WTC11 (cell line): ENCODE results near the gene PHACTR3. TPM values are rescaled to one million over a fixed set of nuclear protein-coding genes. Genes with fewer than 3 reads are reported as not detected.

Experiments used
- ATAC-seq: fragments of 200-7000 bp; cut with Tn5 transposase; 2 replicates; pipeline ENCODE4 v1.10.0; 2021; ENCODE audit warnings: mild to moderate bottlenecking, moderate library complexity
- CTCF ChIA-PET: fragments of 300-600 bp; sonication (Branson Sonifier 250); formaldehyde crosslinking; loops from one replicate; lab custom pipeline; 2021; ENCODE audit warnings: antibody characterized with exemption; lab: Charles Lee
- POLR2A ChIA-PET: fragments of 350-600 bp; sonication (Branson Sonifier 250); formaldehyde crosslinking; loops from one replicate; lab custom pipeline; 2021; ENCODE audit warnings: antibody characterized with exemption; lab: Charles Lee
- DNase-seq: peaks from one replicate; pipeline ENCODE4 v3.0.0; 2021; ENCODE audit warnings: low spot score
- H3K27ac Mint-ChIP-seq: 2 replicates; pipeline ENCODE4 v1.8.0; 2021; ENCODE audit warnings: mixed read lengths
- H3K27me3 Mint-ChIP-seq: 2 replicates; pipeline ENCODE4 v1.8.0; 2021; ENCODE audit warnings: low read depth, mild to moderate bottlenecking, moderate library complexity, mixed read lengths
- H3K36me3 Mint-ChIP-seq: 2 replicates; pipeline ENCODE4 v1.8.0; 2021; ENCODE audit warnings: mixed read lengths
- H3K4me1 Mint-ChIP-seq: 2 replicates; pipeline ENCODE4 v1.8.0; 2022; ENCODE audit warnings: mixed read lengths
- H3K4me3 Mint-ChIP-seq: 2 replicates; pipeline ENCODE4 v1.8.0; 2021; ENCODE audit warnings: mild to moderate bottlenecking, moderate library complexity, mixed read lengths
- H3K9me3 Mint-ChIP-seq: 2 replicates; pipeline ENCODE4 v1.8.0; 2021; ENCODE audit warnings: mixed read lengths
- CBFB ChIP-seq: sonication (generic); formaldehyde crosslinking; IDR thresholded peaks from 2 replicates; pipeline ENCODE4 v1.8.1; 2022; ENCODE audit warnings: mild to moderate bottlenecking, low read depth, missing genetic modification reagents
- ESRRA ChIP-seq: sonication (generic); formaldehyde crosslinking; IDR thresholded peaks from 2 replicates; pipeline ENCODE4 v1.8.1; 2022; ENCODE audit warnings: mild to moderate bottlenecking, missing genetic modification reagents, borderline replicate concordance
- HMGA2 ChIP-seq: fragments of 250-450 bp; sonication (Bioruptor Pico); IDR thresholded peaks from 2 replicates; pipeline ENCODE4 v1.4.0; 2021; ENCODE audit warnings: mild to moderate bottlenecking, moderate library complexity
- NR1H2 ChIP-seq: sonication (generic); formaldehyde crosslinking; IDR thresholded peaks from 2 replicates; pipeline ENCODE4 v1.9.0; 2021; ENCODE audit warnings: mild to moderate bottlenecking, moderate library complexity, missing genetic modification reagents
- OVOL2 ChIP-seq: fragments of 250-450 bp; sonication (Bioruptor Pico); IDR thresholded peaks from 2 replicates; pipeline ENCODE4 v1.9.0; 2021; ENCODE audit warnings: mild to moderate bottlenecking, borderline replicate concordance
- TEAD1 ChIP-seq: sonication (generic); formaldehyde crosslinking; IDR thresholded peaks from 2 replicates; pipeline ENCODE4 v1.8.0; 2022; ENCODE audit warnings: mild to moderate bottlenecking, missing genetic modification reagents
- ZNF232 ChIP-seq: sonication (generic); formaldehyde crosslinking; IDR thresholded peaks from 2 replicates; pipeline ENCODE4 v1.8.0; 2022; ENCODE audit warnings: mild to moderate bottlenecking, missing genetic modification reagents
- total RNA-seq: library from RNA; stranded (reverse); gene quantifications from 3 replicates; pipeline ENCODE4 v1.2.3, GENCODE V29; 2021
- TF ChIP-seq, protein P1 (sequence below): sonication (generic); formaldehyde crosslinking; IDR thresholded peaks from 2 replicates; pipeline ENCODE4 v1.8.0; 2023; ENCODE audit warnings: missing genetic modification reagents, mild to moderate bottlenecking, borderline replicate concordance
- TF ChIP-seq, protein P2 (sequence below): fragments of 250-450 bp; sonication (Bioruptor Pico); conservative IDR thresholded peaks from 2 replicates; pipeline ENCODE4 v1.9.0; 2021; ENCODE audit warnings: mild to moderate bottlenecking
- TF ChIP-seq, protein P3 (sequence below): sonication (generic); formaldehyde crosslinking; IDR thresholded peaks from 2 replicates; pipeline ENCODE4 v1.8.0; 2022; ENCODE audit warnings: mild to moderate bottlenecking, missing genetic modification reagents
- TF ChIP-seq, protein P4 (sequence below): fragments of 200-600 bp; IDR thresholded peaks from 2 replicates; pipeline ENCODE4 v1.8.0; 2022; ENCODE audit warnings: antibody characterized with exemption
- TF ChIP-seq, protein P5 (sequence below): sonication (generic); formaldehyde crosslinking; IDR thresholded peaks from 2 replicates; pipeline ENCODE4 v1.8.1; 2022; ENCODE audit warnings: mild to moderate bottlenecking, moderate library complexity, missing genetic modification reagents
- TF ChIP-seq, protein P6 (sequence below): fragments of 250-450 bp; sonication (Bioruptor Pico); IDR thresholded peaks from 2 replicates; pipeline ENCODE4 v1.8.0; 2021; ENCODE audit warnings: mild to moderate bottlenecking
- TF ChIP-seq, protein P7 (sequence below): sonication (generic); formaldehyde crosslinking; IDR thresholded peaks from 2 replicates; pipeline ENCODE4 v1.8.1; 2023; ENCODE audit warnings: mild to moderate bottlenecking, missing genetic modification reagents, borderline replicate concordance

The PHACTR3 gene
- total RNA-seq, 1 experiment from 2014 or later = 0.28 TPM

DNA sequence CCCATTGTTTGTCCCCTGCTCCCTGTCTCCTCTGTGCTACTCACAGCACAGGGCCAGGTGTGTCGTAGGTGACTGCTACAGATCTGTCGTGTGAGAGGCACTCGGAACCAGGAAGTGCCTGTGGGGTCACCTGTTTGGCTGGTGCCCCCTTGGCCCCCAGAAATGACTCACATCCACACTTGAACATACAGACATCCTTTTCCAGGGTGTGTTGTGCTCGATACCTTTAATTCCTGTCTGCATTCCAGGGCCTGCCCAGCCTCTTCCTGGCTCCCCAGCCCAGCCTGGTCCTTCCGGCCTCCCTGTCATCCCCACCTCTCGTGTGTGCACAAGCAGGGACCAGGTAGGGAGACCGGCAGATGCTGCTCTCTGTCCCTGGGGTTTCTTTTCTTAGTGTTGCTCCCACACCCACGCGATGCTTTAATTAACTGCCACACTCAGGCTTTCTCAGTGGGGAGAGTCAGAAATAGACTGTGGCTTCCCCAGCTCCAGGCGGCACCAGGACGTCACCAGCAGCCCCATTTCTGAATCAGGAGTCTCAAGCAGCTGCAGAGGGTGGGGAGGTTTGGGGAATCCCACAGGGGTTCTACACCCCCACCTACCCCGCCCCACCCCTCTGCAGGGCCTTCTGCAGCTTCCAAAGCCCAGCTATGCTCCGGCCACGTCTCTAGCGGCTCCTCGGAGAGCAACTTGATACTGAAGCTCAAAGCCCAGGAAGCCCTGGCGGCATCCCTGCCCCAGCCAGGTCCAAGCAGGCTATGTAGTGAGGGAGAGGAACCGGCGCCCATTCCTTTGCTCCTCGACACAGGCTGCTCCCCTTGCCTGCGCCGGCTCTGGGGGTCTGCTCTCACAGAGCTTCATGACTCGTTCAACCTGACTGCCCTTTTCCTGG is 226.9 kb downstream of the PHACTR3 start (continued):
- TF ChIP-seq, protein P1, sequence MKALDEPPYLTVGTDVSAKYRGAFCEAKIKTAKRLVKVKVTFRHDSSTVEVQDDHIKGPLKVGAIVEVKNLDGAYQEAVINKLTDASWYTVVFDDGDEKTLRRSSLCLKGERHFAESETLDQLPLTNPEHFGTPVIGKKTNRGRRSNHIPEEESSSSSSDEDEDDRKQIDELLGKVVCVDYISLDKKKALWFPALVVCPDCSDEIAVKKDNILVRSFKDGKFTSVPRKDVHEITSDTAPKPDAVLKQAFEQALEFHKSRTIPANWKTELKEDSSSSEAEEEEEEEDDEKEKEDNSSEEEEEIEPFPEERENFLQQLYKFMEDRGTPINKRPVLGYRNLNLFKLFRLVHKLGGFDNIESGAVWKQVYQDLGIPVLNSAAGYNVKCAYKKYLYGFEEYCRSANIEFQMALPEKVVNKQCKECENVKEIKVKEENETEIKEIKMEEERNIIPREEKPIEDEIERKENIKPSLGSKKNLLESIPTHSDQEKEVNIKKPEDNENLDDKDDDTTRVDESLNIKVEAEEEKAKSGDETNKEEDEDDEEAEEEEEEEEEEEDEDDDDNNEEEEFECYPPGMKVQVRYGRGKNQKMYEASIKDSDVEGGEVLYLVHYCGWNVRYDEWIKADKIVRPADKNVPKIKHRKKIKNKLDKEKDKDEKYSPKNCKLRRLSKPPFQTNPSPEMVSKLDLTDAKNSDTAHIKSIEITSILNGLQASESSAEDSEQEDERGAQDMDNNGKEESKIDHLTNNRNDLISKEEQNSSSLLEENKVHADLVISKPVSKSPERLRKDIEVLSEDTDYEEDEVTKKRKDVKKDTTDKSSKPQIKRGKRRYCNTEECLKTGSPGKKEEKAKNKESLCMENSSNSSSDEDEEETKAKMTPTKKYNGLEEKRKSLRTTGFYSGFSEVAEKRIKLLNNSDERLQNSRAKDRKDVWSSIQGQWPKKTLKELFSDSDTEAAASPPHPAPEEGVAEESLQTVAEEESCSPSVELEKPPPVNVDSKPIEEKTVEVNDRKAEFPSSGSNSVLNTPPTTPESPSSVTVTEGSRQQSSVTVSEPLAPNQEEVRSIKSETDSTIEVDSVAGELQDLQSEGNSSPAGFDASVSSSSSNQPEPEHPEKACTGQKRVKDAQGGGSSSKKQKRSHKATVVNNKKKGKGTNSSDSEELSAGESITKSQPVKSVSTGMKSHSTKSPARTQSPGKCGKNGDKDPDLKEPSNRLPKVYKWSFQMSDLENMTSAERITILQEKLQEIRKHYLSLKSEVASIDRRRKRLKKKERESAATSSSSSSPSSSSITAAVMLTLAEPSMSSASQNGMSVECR (CRISPR knock-in tag) = no peak

DNA sequence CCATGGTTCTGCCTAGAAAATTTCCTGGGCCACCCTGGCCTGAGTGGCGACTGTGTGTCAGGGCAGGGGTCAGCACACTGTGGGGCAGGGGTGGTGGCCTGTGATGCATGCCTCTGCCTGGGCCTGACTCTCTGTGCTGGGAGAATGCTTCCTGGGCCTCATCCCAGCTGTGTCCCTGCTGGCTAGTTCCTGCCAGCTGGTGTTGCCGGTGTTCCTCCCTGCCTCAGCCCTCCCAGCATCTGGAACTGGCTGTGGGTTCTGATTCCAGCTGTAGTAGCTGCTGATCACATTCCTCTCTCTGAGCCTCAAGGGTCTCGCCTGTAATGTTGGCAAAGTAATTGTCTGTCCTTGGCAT is 227.6 kb downstream of the PHACTR3 start:
- ATAC-seq (no peak), DNase-seq (no peak)
- Mint-ChIP-seq H3K36me3 (no peaks in the 10 kb centered on the region), H3K27ac (no peak overlapping the region), H3K9me3 (no peaks in the 10 kb centered on the region), H3K27me3 (peaks cover 45% of the 10 kb centered on the region), H3K4me3 (no peak overlapping the region), H3K4me1 (peaks cover 16% of the 10 kb centered on the region)
- ChIA-PET CTCF (interaction anchor here (0.5 to 1.5 kb wide), 3 partner anchors 12 to 124 kb away, joined by 3 to 4 read pairs (median 4); no protein-coding TSS in a partner anchor), POLR2A (no interaction called here)
- TF ChIP-seq, protein P2, sequence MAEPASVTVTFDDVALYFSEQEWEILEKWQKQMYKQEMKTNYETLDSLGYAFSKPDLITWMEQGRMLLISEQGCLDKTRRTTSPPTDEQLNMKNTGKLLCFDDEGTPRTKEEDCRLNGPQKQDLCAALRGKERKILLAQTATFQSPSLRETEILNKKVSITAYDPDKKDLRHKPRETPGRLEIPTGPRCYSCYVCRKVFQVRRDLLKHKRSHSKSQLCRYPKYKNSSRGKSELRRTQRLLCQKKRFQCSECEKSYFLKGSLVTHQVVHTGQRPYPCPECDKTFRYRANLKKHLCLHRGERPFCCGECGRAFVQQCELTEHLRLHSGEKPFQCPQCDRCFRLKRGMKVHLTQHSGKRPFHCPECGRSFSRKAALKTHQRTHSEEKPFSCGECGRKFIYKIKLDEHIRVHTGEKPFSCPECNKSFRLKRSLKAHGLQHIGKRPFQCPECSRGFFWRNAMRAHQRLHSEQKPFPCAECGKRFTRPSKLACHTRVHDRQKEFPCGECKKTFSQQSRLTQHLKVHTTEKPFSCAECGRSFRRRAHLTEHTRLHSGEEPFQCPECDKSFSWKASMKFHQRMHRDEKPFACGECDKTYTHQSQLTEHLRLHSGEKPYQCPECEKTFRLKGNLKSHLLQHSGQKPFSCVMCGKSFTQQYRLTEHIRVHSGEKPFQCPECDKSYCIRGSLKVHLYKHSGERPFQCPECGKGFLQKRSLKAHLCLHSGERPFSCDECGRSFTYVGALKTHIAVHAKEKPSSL = no peak
- TF ChIP-seq OVOL2 (CRISPR knock-in tag) (no peak), TEAD1 (CRISPR knock-in tag) (no peak), CBFB (CRISPR knock-in tag) (no peak), ZNF232 (CRISPR knock-in tag) (no peak), HMGA2 (CRISPR knock-in tag) (no peak), NR1H2 (CRISPR knock-in tag) (no peak), ESRRA (no peak)
- TF ChIP-seq, protein P3, sequence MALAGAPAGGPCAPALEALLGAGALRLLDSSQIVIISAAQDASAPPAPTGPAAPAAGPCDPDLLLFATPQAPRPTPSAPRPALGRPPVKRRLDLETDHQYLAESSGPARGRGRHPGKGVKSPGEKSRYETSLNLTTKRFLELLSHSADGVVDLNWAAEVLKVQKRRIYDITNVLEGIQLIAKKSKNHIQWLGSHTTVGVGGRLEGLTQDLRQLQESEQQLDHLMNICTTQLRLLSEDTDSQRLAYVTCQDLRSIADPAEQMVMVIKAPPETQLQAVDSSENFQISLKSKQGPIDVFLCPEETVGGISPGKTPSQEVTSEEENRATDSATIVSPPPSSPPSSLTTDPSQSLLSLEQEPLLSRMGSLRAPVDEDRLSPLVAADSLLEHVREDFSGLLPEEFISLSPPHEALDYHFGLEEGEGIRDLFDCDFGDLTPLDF = no peak
- TF ChIP-seq, protein P4, sequence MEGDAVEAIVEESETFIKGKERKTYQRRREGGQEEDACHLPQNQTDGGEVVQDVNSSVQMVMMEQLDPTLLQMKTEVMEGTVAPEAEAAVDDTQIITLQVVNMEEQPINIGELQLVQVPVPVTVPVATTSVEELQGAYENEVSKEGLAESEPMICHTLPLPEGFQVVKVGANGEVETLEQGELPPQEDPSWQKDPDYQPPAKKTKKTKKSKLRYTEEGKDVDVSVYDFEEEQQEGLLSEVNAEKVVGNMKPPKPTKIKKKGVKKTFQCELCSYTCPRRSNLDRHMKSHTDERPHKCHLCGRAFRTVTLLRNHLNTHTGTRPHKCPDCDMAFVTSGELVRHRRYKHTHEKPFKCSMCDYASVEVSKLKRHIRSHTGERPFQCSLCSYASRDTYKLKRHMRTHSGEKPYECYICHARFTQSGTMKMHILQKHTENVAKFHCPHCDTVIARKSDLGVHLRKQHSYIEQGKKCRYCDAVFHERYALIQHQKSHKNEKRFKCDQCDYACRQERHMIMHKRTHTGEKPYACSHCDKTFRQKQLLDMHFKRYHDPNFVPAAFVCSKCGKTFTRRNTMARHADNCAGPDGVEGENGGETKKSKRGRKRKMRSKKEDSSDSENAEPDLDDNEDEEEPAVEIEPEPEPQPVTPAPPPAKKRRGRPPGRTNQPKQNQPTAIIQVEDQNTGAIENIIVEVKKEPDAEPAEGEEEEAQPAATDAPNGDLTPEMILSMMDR = no peak
- TF ChIP-seq, protein P5, sequence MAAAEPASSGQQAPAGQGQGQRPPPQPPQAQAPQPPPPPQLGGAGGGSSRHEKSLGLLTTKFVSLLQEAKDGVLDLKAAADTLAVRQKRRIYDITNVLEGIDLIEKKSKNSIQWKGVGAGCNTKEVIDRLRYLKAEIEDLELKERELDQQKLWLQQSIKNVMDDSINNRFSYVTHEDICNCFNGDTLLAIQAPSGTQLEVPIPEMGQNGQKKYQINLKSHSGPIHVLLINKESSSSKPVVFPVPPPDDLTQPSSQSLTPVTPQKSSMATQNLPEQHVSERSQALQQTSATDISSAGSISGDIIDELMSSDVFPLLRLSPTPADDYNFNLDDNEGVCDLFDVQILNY (CRISPR knock-in tag) = no peak
- TF ChIP-seq, protein P6, sequence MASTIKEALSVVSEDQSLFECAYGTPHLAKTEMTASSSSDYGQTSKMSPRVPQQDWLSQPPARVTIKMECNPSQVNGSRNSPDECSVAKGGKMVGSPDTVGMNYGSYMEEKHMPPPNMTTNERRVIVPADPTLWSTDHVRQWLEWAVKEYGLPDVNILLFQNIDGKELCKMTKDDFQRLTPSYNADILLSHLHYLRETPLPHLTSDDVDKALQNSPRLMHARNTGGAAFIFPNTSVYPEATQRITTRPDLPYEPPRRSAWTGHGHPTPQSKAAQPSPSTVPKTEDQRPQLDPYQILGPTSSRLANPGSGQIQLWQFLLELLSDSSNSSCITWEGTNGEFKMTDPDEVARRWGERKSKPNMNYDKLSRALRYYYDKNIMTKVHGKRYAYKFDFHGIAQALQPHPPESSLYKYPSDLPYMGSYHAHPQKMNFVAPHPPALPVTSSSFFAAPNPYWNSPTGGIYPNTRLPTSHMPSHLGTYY (CRISPR knock-in tag) = no peak
- TF ChIP-seq, protein P7, sequence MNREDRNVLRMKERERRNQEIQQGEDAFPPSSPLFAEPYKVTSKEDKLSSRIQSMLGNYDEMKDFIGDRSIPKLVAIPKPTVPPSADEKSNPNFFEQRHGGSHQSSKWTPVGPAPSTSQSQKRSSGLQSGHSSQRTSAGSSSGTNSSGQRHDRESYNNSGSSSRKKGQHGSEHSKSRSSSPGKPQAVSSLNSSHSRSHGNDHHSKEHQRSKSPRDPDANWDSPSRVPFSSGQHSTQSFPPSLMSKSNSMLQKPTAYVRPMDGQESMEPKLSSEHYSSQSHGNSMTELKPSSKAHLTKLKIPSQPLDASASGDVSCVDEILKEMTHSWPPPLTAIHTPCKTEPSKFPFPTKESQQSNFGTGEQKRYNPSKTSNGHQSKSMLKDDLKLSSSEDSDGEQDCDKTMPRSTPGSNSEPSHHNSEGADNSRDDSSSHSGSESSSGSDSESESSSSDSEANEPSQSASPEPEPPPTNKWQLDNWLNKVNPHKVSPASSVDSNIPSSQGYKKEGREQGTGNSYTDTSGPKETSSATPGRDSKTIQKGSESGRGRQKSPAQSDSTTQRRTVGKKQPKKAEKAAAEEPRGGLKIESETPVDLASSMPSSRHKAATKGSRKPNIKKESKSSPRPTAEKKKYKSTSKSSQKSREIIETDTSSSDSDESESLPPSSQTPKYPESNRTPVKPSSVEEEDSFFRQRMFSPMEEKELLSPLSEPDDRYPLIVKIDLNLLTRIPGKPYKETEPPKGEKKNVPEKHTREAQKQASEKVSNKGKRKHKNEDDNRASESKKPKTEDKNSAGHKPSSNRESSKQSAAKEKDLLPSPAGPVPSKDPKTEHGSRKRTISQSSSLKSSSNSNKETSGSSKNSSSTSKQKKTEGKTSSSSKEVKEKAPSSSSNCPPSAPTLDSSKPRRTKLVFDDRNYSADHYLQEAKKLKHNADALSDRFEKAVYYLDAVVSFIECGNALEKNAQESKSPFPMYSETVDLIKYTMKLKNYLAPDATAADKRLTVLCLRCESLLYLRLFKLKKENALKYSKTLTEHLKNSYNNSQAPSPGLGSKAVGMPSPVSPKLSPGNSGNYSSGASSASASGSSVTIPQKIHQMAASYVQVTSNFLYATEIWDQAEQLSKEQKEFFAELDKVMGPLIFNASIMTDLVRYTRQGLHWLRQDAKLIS (CRISPR knock-in tag) = no peak
